Thyroid gland (tissue), 4 donors: ENCODE measurements around the gene OASL.
"Not testable (repeated sequence)": the region's sequence is repeated elsewhere in the genome, so short reads cannot be mapped to it uniquely, and the experiment has no call there.

Experiments used
- CTCF ChIP-seq, 6 experiments: fragments of 200-600 bp in 3 of 6; fragments of 450-650 bp in 3 of 6; sonication (generic) in 3 of 6; IDR thresholded peaks; one replicate each; pipeline ENCODE4 v1.5.1; 2016 to 2019; ENCODE audit warnings: antibody characterized with exemption in 6 of 6, mild to moderate bottlenecking in 2 of 6, inconsistent platforms in 1 of 6, moderate library complexity in 1 of 6
- POLR2A ChIP-seq, 2 donors: fragments of 450-650 bp; IDR thresholded peaks; one replicate each; pipeline ENCODE4 v1.6.1; 2017; ENCODE audit warnings: antibody characterized with exemption in 2 of 2, mild to moderate bottlenecking in 2 of 2, moderate library complexity in 1 of 2

- TF ChIP-seq CTCF, POLR2A (IDR thresholded peaks at IDR 0.05): not testable (repeated sequence)
These were observed 36.9 kb upstream of the OASL start for GRCh38 chr12:121075911-121076310.
